HCT116 (cell line): ENCODE results near the gene SH3BGR. TPM values are rescaled to one million over a fixed set of nuclear protein-coding genes. Genes with fewer than 3 reads are reported as not detected.

Source experiments
- ATAC-seq: fragments of 200-7000 bp; cut with Tn5 transposase; 2 replicates; pipeline ENCODE4 v1.9.1; 2020; ENCODE audit warnings: mild to moderate bottlenecking, moderate library complexity
- BruUV-seq: library from RNA; stranded (reverse); fragments of 400-500 nt; replicated peaks from 2 replicates; lab custom pipeline; 2021; lab: Mats Ljungman, UMichigan
- CTCF ChIA-PET: fragments of 300-600 bp; sonication (Branson Sonifier 250); formaldehyde crosslinking; loops from one replicate; lab custom pipeline; 2021; ENCODE audit warnings: antibody characterized with exemption; lab: Charles Lee
- POLR2A ChIA-PET: fragments of 300-600, 350-600 bp; sonication (Branson Sonifier 250); formaldehyde crosslinking; loops from one replicate; lab custom pipeline; 2021; ENCODE audit warnings: antibody characterized with exemption; lab: Charles Lee
- RAD21 ChIA-PET, 2 experiments: fragments of 300-600 bp; sonication (Branson Sonifier 250); formaldehyde crosslinking; loops; one replicate each; lab custom pipeline; 2023; ENCODE audit warnings: low total read pairs in 2 of 2; ENCODE audit not compliant: uncharacterized antibody in 2 of 2, unreplicated experiment in 2 of 2, low non-redundant PET in 1 of 2; lab: Charles Lee
- DNase-seq: peaks from one replicate; pipeline ENCODE4 v3.0.0-alpha.2; 2010; ENCODE audit warnings: low read depth, low spot score
- H2AFZ ChIP-seq: fragments of 200-600 bp; shearing (Covaris generic), sonication (generic); 2 replicates; pipeline ENCODE4 v1.6.1; 2017; ENCODE audit warnings: low read depth, mixed run types, mixed read lengths, antibody characterized with exemption, low read length; ENCODE audit not compliant: poor library complexity, severe bottlenecking
- H3K27ac ChIP-seq: 2 replicates; pipeline ENCODE4 v1.5.1; 2012; ENCODE audit warnings: low read depth, low read length
- H3K27me3 ChIP-seq: fragments of 200-600 bp; sonication (generic); 2 replicates; pipeline ENCODE4 v1.6.1; 2016; ENCODE audit warnings: mixed run types, low read length, mixed read lengths; ENCODE audit not compliant: insufficient read depth
- H3K36me3 ChIP-seq, 2 experiments: fragments of 200-500 bp in 1 of 2; fragments of 200-600 bp in 1 of 2; sonication (Bioruptor generic) in 1 of 2; sonication (generic) in 1 of 2; 2 replicates each; pipeline versions ENCODE4 v1.5.1 to v1.6.1; 2014 to 2016; ENCODE audit warnings: low read length in 2 of 2, inconsistent platforms in 1 of 2, mixed read lengths in 1 of 2, mixed run types in 1 of 2; ENCODE audit not compliant: insufficient read depth in 2 of 2, control insufficient read depth in 1 of 2
- H3K4me1 ChIP-seq, 2 experiments: fragments of 200-600 bp in 1 of 2; sonication (generic) in 1 of 2; 2 replicates each; pipeline versions ENCODE4 v1.5.1 to v1.6.1; 2012 to 2017; ENCODE audit warnings: low read length in 2 of 2, inconsistent platforms in 1 of 2, mild to moderate bottlenecking in 1 of 2, mixed read lengths in 1 of 2, mixed run types in 1 of 2, moderate library complexity in 1 of 2; ENCODE audit not compliant: insufficient read depth in 2 of 2, control insufficient read depth in 1 of 2
- H3K4me2 ChIP-seq: fragments of 200-600 bp; sonication (generic); 2 replicates; pipeline ENCODE4 v1.6.1; 2017; ENCODE audit warnings: mixed run types, low read length, mixed read lengths
- H3K4me3 ChIP-seq, 2 experiments: fragments of 200-600 bp in 1 of 2; sonication (generic) in 1 of 2; replicated peaks in 1 of 2; 2 replicates each; pipeline ENCODE4 v1.5.1; 2011 to 2016; ENCODE audit warnings: low read length in 2 of 2, control low read depth in 1 of 2, low read depth in 1 of 2, mild to moderate bottlenecking in 1 of 2, mixed read lengths in 1 of 2, mixed run types in 1 of 2
- H3K79me2 ChIP-seq: fragments of 200-600 bp; sonication (generic); 2 replicates; pipeline ENCODE4 v1.6.1; 2017; ENCODE audit warnings: mild to moderate bottlenecking, mixed run types, low read length, moderate library complexity, mixed read lengths; ENCODE audit not compliant: insufficient read depth
- H3K9ac ChIP-seq: fragments of 200-600 bp; sonication (generic); 2 replicates; pipeline ENCODE4 v1.6.1; 2016; ENCODE audit warnings: low read length, mixed read lengths
- H3K9me2 ChIP-seq: fragments of 200-600 bp; sonication (generic), shearing (Covaris generic); 2 replicates; pipeline ENCODE4 v1.6.1; 2017; ENCODE audit warnings: mixed run types, mild to moderate bottlenecking, moderate library complexity; ENCODE audit not compliant: insufficient read depth
- H3K9me3 ChIP-seq, 2 experiments: fragments of 200-500 bp in 1 of 2; fragments of 200-600 bp in 1 of 2; sonication (Bioruptor generic) in 1 of 2; sonication (generic) in 1 of 2; 2 replicates each; pipeline ENCODE4 v1.6.1; 2014 to 2017; ENCODE audit warnings: low read length in 2 of 2, mixed read lengths in 2 of 2, inconsistent platforms in 1 of 2, low read depth in 1 of 2, mild to moderate bottlenecking in 1 of 2, mixed run types in 1 of 2, moderate library complexity in 1 of 2; ENCODE audit not compliant: control insufficient read depth in 1 of 2, insufficient read depth in 1 of 2
- H4K20me1 ChIP-seq: fragments of 200-600 bp; sonication (generic), shearing (Covaris generic); 2 replicates; pipeline ENCODE4 v1.6.1; 2017; ENCODE audit warnings: mixed run types, mild to moderate bottlenecking, moderate library complexity; ENCODE audit not compliant: insufficient read depth
- CEBPB ChIP-seq: IDR thresholded peaks from 2 replicates; pipeline ENCODE4 v1.6.1; 2012; ENCODE audit warnings: low read depth
- CTCF ChIP-seq, 3 experiments: fragments of 200-600 bp in 1 of 3; sonication (generic) in 1 of 3; IDR thresholded peaks in 2 of 3; conservative IDR thresholded peaks in 1 of 3; 2 replicates each; pipeline ENCODE4 v1.5.1; 2012 to 2017; ENCODE audit warnings: low read depth in 2 of 3, low read length in 2 of 3, antibody characterized with exemption in 1 of 3, borderline replicate concordance in 1 of 3, control low read depth in 1 of 3, mild to moderate bottlenecking in 1 of 3, mixed read lengths in 1 of 3, mixed run types in 1 of 3, moderate library complexity in 1 of 3; ENCODE audit not compliant: insufficient read depth in 1 of 3
- EGR1 ChIP-seq: IDR thresholded peaks from 2 replicates; pipeline ENCODE4 v1.6.1; 2012; ENCODE audit warnings: low read depth
- ELF1 ChIP-seq: IDR thresholded peaks from 2 replicates; pipeline ENCODE4 v1.6.1; 2012; ENCODE audit warnings: low read depth, borderline replicate concordance
- EZH2phosphoT487 ChIP-seq: fragments of 200-600 bp; IDR thresholded peaks from 2 replicates; pipeline ENCODE4 v1.6.1; 2018; ENCODE audit warnings: antibody characterized with exemption, borderline replicate concordance
- FOSL1 ChIP-seq: IDR thresholded peaks from 2 replicates; pipeline ENCODE4 v1.6.1; 2012; ENCODE audit warnings: low read depth
- POLR2A ChIP-seq: IDR thresholded peaks from 2 replicates; pipeline ENCODE4 v1.7.0; 2011; ENCODE audit warnings: borderline replicate concordance; ENCODE audit not compliant: insufficient read depth, insufficient read length; ENCODE audit errors: extremely low read depth
- REST ChIP-seq: IDR thresholded peaks from 2 replicates; pipeline ENCODE4 v1.6.1; 2012; ENCODE audit warnings: low read depth
- SIN3A ChIP-seq: IDR thresholded peaks from 2 replicates; pipeline ENCODE4 v1.6.1; 2012; ENCODE audit warnings: low read depth
- SRF ChIP-seq: IDR thresholded peaks from 2 replicates; pipeline ENCODE4 v1.6.1; 2012; ENCODE audit warnings: low read depth
- TCF7L2 ChIP-seq: IDR thresholded peaks from 2 replicates; pipeline ENCODE4 v1.7.0; 2011; ENCODE audit warnings: borderline replicate concordance, inconsistent platforms; ENCODE audit not compliant: insufficient read depth, insufficient read length; ENCODE audit errors: extremely low read depth
- YY1 ChIP-seq: IDR thresholded peaks from 2 replicates; pipeline ENCODE4 v1.6.1; 2011; ENCODE audit warnings: low read length, low read depth, moderate library complexity, mild to moderate bottlenecking; ENCODE audit not compliant: insufficient replicate concordance; ENCODE audit errors: extremely low read depth
- intact Hi-C: fragments of 100-400 bp; cut with micrococcal nuclease; formaldehyde crosslinking; loops from 2 replicates; pipeline ENCODE4 v1.10.0; 2022
- total RNA-seq: library from RNA; stranded (reverse); gene quantifications from one replicate; pipeline ENCODE4 v1.2.1, GENCODE V29; 2021; ENCODE audit not compliant: unreplicated experiment
- TF ChIP-seq, protein P1 (sequence below): IDR thresholded peaks from 2 replicates; pipeline ENCODE4 v1.6.1; 2012

Gene SH3BGR
- total RNA-seq, 1 experiment from 2014 or later: 4.8 TPM

GRCh38 chr21:39481886-39482285 lies 30.1 kb downstream of the SH3BGR start:
- no peaks in the 10 kb centered on the region for H3K9me3 ChIP-seq
- no peaks in the 10 kb centered on the region for H3K4me1 ChIP-seq
- TF ChIP-seq SRF: no peak
- TF ChIP-seq FOSL1: no peak
- no peak for TF ChIP-seq POLR2A
- TF ChIP-seq EZH2phosphoT487: no peak
- TF ChIP-seq, protein P1, sequence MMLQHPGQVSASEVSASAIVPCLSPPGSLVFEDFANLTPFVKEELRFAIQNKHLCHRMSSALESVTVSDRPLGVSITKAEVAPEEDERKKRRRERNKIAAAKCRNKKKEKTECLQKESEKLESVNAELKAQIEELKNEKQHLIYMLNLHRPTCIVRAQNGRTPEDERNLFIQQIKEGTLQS: no peak
- BruUV-seq: no TSS peak
- no peak for ATAC-seq
- no peak overlapping the region for H3K27ac ChIP-seq
- H2AFZ ChIP-seq: no peak overlapping the region
- H3K4me2 ChIP-seq: no peak overlapping the region
- ChIA-PET CTCF (no interaction called here), POLR2A (no interaction called here), RAD21 (no interaction called here)
- H4K20me1 ChIP-seq: no peaks in the 10 kb centered on the region
- intact Hi-C loops: no loop called here
- no peaks in the 10 kb centered on the region for H3K79me2 ChIP-seq
- H3K36me3 ChIP-seq: no peaks in the 10 kb centered on the region
- no peaks in the 10 kb centered on the region for H3K9me2 ChIP-seq
- H3K27me3 ChIP-seq: no peaks in the 10 kb centered on the region
- H3K9ac ChIP-seq: no peak overlapping the region
- H3K4me3 ChIP-seq: no peak overlapping the region
- DNase-seq: no peak

- BruUV-seq: no TSS peak
- CTCF ChIA-PET: no interaction called here
Measured at GRCh38 chr21:39483917-39484316, 32.1 kb downstream of the SH3BGR start.

More at GRCh38 chr21:39483917-39484316, 32.1 kb downstream of the SH3BGR start:
- intact Hi-C loops: no loop called here
- no peak overlapping the region for H3K4me2 ChIP-seq
- DNase-seq (no peak), ATAC-seq (no peak)
- H3K27me3 ChIP-seq: no peaks in the 10 kb centered on the region
- no peaks in the 10 kb centered on the region for H3K79me2 ChIP-seq
- H3K9me3 ChIP-seq: no peaks in the 10 kb centered on the region
- TF ChIP-seq EGR1 (no peak), CEBPB (no peak), SIN3A (no peak), YY1 (no peak), CTCF (IDR thresholded peaks at IDR 0.05 in 2 of 3, conservative IDR thresholded peaks at IDR 0.05 in 1 of 3; ENCODE audit: borderline replicate concordance in 1 of 3, insufficient read depth in 1 of 3, low read depth in 2 of 3, low read length in 2 of 3) (no peak), ELF1 (no peak), REST (no peak), TCF7L2 (no peak)
- H3K9me2 ChIP-seq: no peaks in the 10 kb centered on the region
- no peaks in the 10 kb centered on the region for H3K4me1 ChIP-seq
- ChIA-PET RAD21 (no interaction called here), POLR2A (no interaction called here)
- no peak overlapping the region for H3K9ac ChIP-seq
- no peak overlapping the region for H3K4me3 ChIP-seq
- no peak overlapping the region for H2AFZ ChIP-seq
- H4K20me1 ChIP-seq: no peaks in the 10 kb centered on the region
- H3K27ac ChIP-seq: no peak overlapping the region
- H3K36me3 ChIP-seq: no peaks in the 10 kb centered on the region
